H9 (cell line): ENCODE data around the gene TMEM109. TPM values are rescaled to one million over a fixed set of nuclear protein-coding genes. Genes with fewer than 3 reads are reported as not detected.

Source experiments
- DNase-seq: peaks from one replicate; pipeline ENCODE4 v3.0.0-alpha.2; 2017
- H2AFZ ChIP-seq: one replicate; pipeline ENCODE4 v1.6.1; 2013; ENCODE audit warnings: mild to moderate bottlenecking, low read length, control low read depth, moderate library complexity
- H2AK5ac ChIP-seq: 2 replicates; pipeline ENCODE4 v1.6.1; 2013; ENCODE audit warnings: low read length, control low read depth, mixed read lengths; ENCODE audit not compliant: insufficient read length
- H2BK120ac ChIP-seq: one replicate; pipeline ENCODE4 v1.6.1; 2013; ENCODE audit warnings: low read depth, mild to moderate bottlenecking, low read length, control low read depth, inconsistent platforms; ENCODE audit not compliant: poor library complexity, severe bottlenecking
- H2BK12ac ChIP-seq: 2 replicates; pipeline ENCODE4 v1.6.1; 2013; ENCODE audit warnings: low read length, control low read depth, mixed read lengths, low read depth; ENCODE audit not compliant: insufficient read length
- H2BK15ac ChIP-seq: 2 replicates; pipeline ENCODE4 v1.6.1; 2013; ENCODE audit warnings: low read depth, low read length, control low read depth
- H2BK20ac ChIP-seq: one replicate; pipeline ENCODE4 v1.6.1; 2013; ENCODE audit warnings: low read depth, mild to moderate bottlenecking, low read length, control low read depth, inconsistent platforms; ENCODE audit not compliant: poor library complexity, severe bottlenecking
- H2BK5ac ChIP-seq: 2 replicates; pipeline ENCODE4 v1.6.1; 2013; ENCODE audit warnings: low read length, control low read depth, mixed read lengths; ENCODE audit not compliant: insufficient read length
- H3K14ac ChIP-seq: 2 replicates; pipeline ENCODE4 v1.6.1; 2013; ENCODE audit warnings: low read length, control low read depth; ENCODE audit not compliant: insufficient read depth
- H3K18ac ChIP-seq: 2 replicates; pipeline ENCODE4 v1.6.1; 2013; ENCODE audit warnings: low read depth, mild to moderate bottlenecking, mixed read lengths, low read length, control low read depth; ENCODE audit not compliant: insufficient read length
- H3K23ac ChIP-seq: 2 replicates; pipeline ENCODE4 v1.6.1; 2013; ENCODE audit warnings: low read length, control low read depth, mixed read lengths, low read depth; ENCODE audit not compliant: insufficient read length
- H3K23me2 ChIP-seq: 2 replicates; pipeline ENCODE4 v1.6.1; 2013; ENCODE audit warnings: low read depth, mild to moderate bottlenecking, mixed read lengths, low read length, control low read depth; ENCODE audit not compliant: insufficient read length, poor library complexity, severe bottlenecking
- H3K27ac ChIP-seq: 2 replicates; pipeline ENCODE4 v1.5.1; 2013; ENCODE audit warnings: low read length, control low read depth, mixed read lengths, low read depth; ENCODE audit not compliant: insufficient read length
- H3K27me3 ChIP-seq: 2 replicates; pipeline ENCODE4 v1.6.1; 2013; ENCODE audit warnings: low read length, control low read depth, inconsistent platforms; ENCODE audit not compliant: insufficient read depth
- H3K4ac ChIP-seq: 2 replicates; pipeline ENCODE4 v1.6.1; 2013; ENCODE audit warnings: low read depth, mild to moderate bottlenecking, control low read depth, inconsistent platforms, low read length, moderate library complexity
- H3K4me1 ChIP-seq: 2 replicates; pipeline ENCODE4 v1.6.1; 2013; ENCODE audit warnings: low read length, control low read depth, inconsistent platforms; ENCODE audit not compliant: insufficient read depth
- H3K4me2 ChIP-seq: 2 replicates; pipeline ENCODE4 v1.6.1; 2013; ENCODE audit warnings: low read length, control low read depth, mixed read lengths; ENCODE audit not compliant: insufficient read length, insufficient read depth
- H3K56ac ChIP-seq: 2 replicates; pipeline ENCODE4 v1.6.1; 2013; ENCODE audit warnings: low read depth, mild to moderate bottlenecking, mixed read lengths, low read length, control low read depth; ENCODE audit not compliant: insufficient read length
- H3K79me1 ChIP-seq: 2 replicates; pipeline ENCODE4 v1.6.1; 2013; ENCODE audit warnings: low read depth, mild to moderate bottlenecking, moderate library complexity, low read length, control low read depth, inconsistent platforms; ENCODE audit not compliant: insufficient read depth, poor library complexity, severe bottlenecking
- H3K79me2 ChIP-seq: 2 replicates; pipeline ENCODE4 v1.6.1; 2013; ENCODE audit warnings: low read length, control low read depth, inconsistent platforms; ENCODE audit not compliant: insufficient read depth
- H3K9ac ChIP-seq: 2 replicates; pipeline ENCODE4 v1.6.1; 2013; ENCODE audit warnings: low read length, control low read depth, mixed read lengths; ENCODE audit not compliant: insufficient read length; ENCODE audit errors: extremely low read depth
- H3K9me3 ChIP-seq: one replicate; pipeline ENCODE4 v1.6.1; 2013; ENCODE audit warnings: low read depth, low read length, inconsistent platforms; ENCODE audit not compliant: control insufficient read depth
- H3T11ph ChIP-seq: one replicate; pipeline ENCODE4 v1.6.1; 2013; ENCODE audit warnings: mild to moderate bottlenecking, low read length, control low read depth, inconsistent platforms
- H4K20me1 ChIP-seq: one replicate; pipeline ENCODE4 v1.6.1; 2013; ENCODE audit not compliant: control insufficient read depth, insufficient read length, insufficient read depth
- H4K5ac ChIP-seq: 2 replicates; pipeline ENCODE4 v1.6.1; 2013; ENCODE audit warnings: low read depth, mild to moderate bottlenecking, mixed read lengths, low read length, control low read depth; ENCODE audit not compliant: insufficient read length
- H4K8ac ChIP-seq: replicated peaks from 2 replicates; pipeline ENCODE4 v1.6.1; 2013; ENCODE audit warnings: low read length, control low read depth, mixed read lengths, low read depth; ENCODE audit not compliant: insufficient read length
- H4K91ac ChIP-seq: 2 replicates; pipeline ENCODE4 v1.6.1; 2013; ENCODE audit warnings: low read depth, mild to moderate bottlenecking, moderate library complexity, mixed read lengths, low read length, control low read depth; ENCODE audit not compliant: insufficient read length
- H3K27ac Mint-ChIP-seq, 3 experiments: 2 replicates in 2 of 3; 3 replicates in 1 of 3; pipeline ENCODE4 v1.8.0; 2020 to 2021; ENCODE audit warnings: mixed read lengths in 3 of 3, mild to moderate bottlenecking in 1 of 3, moderate library complexity in 1 of 3
- H3K27me3 Mint-ChIP-seq: 2 replicates; pipeline ENCODE4 v1.8.0; 2021; ENCODE audit warnings: low read depth, mild to moderate bottlenecking, moderate library complexity, mixed read lengths
- H3K36me3 Mint-ChIP-seq, 3 experiments: 2 replicates in 2 of 3; 3 replicates in 1 of 3; pipeline ENCODE4 v1.8.0; 2020 to 2021; ENCODE audit warnings: low read depth in 3 of 3, mixed read lengths in 3 of 3; ENCODE audit not compliant: insufficient read depth in 1 of 3
- H3K4me1 Mint-ChIP-seq, 2 experiments: 2 replicates each; pipeline ENCODE4 v1.8.0; 2020; ENCODE audit warnings: mixed read lengths in 2 of 2
- H3K4me3 Mint-ChIP-seq, 2 experiments: 2 replicates in 1 of 2; 3 replicates in 1 of 2; pipeline ENCODE4 v1.8.0; 2020 to 2021; ENCODE audit warnings: mild to moderate bottlenecking in 2 of 2, mixed read lengths in 2 of 2, moderate library complexity in 1 of 2
- H3K9me3 Mint-ChIP-seq, 2 experiments: 2 replicates in 1 of 2; 3 replicates in 1 of 2; pipeline ENCODE4 v1.8.0; 2020; ENCODE audit warnings: mild to moderate bottlenecking in 2 of 2, mixed read lengths in 2 of 2, moderate library complexity in 1 of 2
- WGBS: extraction: QIAGEN DNeasy Blood & Tissue Kit; methylation state at CpG from one replicate; pipeline ENCODE4 v1.1.7; 2013; ENCODE audit warnings: missing lambda C conversion rate, low lambda C conversion rate, mixed read lengths; ENCODE audit not compliant: insufficient read length; ENCODE audit errors: extremely low coverage; 5-methylcytosine and 5-hydroxymethylcytosine counted together
- total RNA-seq: library from RNA; stranded (reverse); gene quantifications from 2 replicates; pipeline ENCODE4 v1.2.1, GENCODE V29; 2021
- TF ChIP-seq, protein P1 (sequence below): fragments of 200-600 bp; sonication (generic); conservative IDR thresholded peaks from 3 replicates; pipeline ENCODE4 v1.8.0; 2021; ENCODE audit warnings: antibody characterized with exemption, mild to moderate bottlenecking

The TMEM109 gene
- total RNA-seq, 1 experiment from 2014 or later, result 38.0 TPM

DNA sequence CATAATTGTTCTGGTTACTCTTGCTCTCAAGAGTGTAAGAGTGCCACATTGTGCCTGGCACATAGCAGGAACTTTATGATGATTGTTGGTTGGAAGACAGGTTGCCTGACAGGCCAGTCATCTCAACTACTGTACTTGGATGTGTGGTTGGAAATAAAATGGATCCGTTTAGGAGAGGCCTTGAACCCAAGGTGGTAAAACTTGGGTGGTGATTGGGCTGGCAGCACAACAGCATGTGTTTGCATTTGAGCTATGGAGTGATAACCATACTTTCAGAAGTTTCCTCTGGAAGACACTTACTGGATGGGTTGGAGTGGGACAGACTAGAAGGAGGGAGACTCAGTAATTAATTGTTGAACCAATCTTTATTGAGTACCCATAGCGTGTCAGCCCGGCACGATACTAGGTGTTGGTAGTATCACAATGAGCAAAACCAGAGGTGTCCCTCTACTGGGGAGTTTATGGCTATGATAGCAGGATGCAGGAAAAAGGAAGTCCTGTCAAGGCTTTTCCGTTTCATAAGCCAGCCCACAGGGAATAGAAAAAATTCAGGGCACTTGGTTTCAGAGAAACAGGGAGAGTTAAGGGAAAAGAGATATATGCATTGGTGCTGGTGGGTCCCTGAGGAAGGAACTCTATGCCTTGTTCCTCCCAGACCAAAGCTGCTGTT lies 3.1 kb upstream of the TMEM109 start:
- Histone ChIP-seq H3K4me1 (peaks cover 1% of the 10 kb centered on the region; the same call in 1 of the 2 replicates), H2BK120ac (no peak overlapping the region), H3K9me3 (no peaks in the 10 kb centered on the region), H4K20me1 (no peaks in the 10 kb centered on the region), H3K4ac (no peak overlapping the region), H3K14ac (no peak overlapping the region), H3K27me3 (no peaks in the 10 kb centered on the region; the same call in 1 of the 2 replicates), H3K18ac (no peak overlapping the region), H3K56ac (no peak overlapping the region), H3K79me2 (no peaks in the 10 kb centered on the region; the same call in 1 of the 2 replicates), H4K5ac (no peak overlapping the region), H3T11ph (no peak overlapping the region), H2BK20ac (no peak overlapping the region), H2AFZ (no peak overlapping the region), H3K27ac (no peak overlapping the region), H2BK15ac (no peak overlapping the region), H3K23me2 (peaks cover 22% of the 10 kb centered on the region), H3K23ac (no peak overlapping the region), H2BK12ac (no peak overlapping the region), H4K8ac (no peak overlapping the region), H3K4me2 (no peak overlapping the region), H2BK5ac (no peak overlapping the region), H3K9ac (no peak overlapping the region), H4K91ac (no peak overlapping the region), H3K79me1 (no peaks in the 10 kb centered on the region), H2AK5ac (no peak overlapping the region)
- H3K9me3 Mint-ChIP-seq, result peaks cover 3 to 5% of the 10 kb centered on the region in 2 experiments; a peak in 4 of 5 replicates
- H3K36me3 Mint-ChIP-seq, result peaks cover 0 to 2% (median under 1%) of the 10 kb centered on the region in 3 experiments; a peak in 3 of 7 replicates
- H3K27ac Mint-ChIP-seq, result no peak overlapping the region
- TF ChIP-seq, protein P1, sequence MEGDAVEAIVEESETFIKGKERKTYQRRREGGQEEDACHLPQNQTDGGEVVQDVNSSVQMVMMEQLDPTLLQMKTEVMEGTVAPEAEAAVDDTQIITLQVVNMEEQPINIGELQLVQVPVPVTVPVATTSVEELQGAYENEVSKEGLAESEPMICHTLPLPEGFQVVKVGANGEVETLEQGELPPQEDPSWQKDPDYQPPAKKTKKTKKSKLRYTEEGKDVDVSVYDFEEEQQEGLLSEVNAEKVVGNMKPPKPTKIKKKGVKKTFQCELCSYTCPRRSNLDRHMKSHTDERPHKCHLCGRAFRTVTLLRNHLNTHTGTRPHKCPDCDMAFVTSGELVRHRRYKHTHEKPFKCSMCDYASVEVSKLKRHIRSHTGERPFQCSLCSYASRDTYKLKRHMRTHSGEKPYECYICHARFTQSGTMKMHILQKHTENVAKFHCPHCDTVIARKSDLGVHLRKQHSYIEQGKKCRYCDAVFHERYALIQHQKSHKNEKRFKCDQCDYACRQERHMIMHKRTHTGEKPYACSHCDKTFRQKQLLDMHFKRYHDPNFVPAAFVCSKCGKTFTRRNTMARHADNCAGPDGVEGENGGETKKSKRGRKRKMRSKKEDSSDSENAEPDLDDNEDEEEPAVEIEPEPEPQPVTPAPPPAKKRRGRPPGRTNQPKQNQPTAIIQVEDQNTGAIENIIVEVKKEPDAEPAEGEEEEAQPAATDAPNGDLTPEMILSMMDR, result 0 out of 3 replicates have a peak, but pooled peaks have one; percentile 11
- no peak for DNase-seq
- no CpG with 5 or more reads among the region's 5 CpGs for WGBS
- peaks cover 46% of the 10 kb centered on the region for H3K27me3 Mint-ChIP-seq
- H3K4me1 Mint-ChIP-seq, result peaks cover 26 to 29% of the 10 kb centered on the region in 2 experiments
- H3K4me3 Mint-ChIP-seq, result no peak overlapping the region
